T-cell (primary cell): Measurements from ENCODE around the gene AGBL3. TPM values are rescaled to one million over a fixed set of nuclear protein-coding genes. Genes with fewer than 3 reads are reported as not detected.
"Not testable (repeated sequence)": the region's sequence is repeated elsewhere in the genome, so short reads cannot be mapped to it uniquely, and the experiment has no call there.

ENCODE experiments used
- ATAC-seq, 4 experiments: fragments of 200-7000 bp in 3 of 4; fragments of 150-1000 bp in 1 of 4; cut with Tn5 transposase; replicated peaks in 1 of 4; 1 replicate in 3 of 4; 2 replicates in 1 of 4; pipeline ENCODE4 v1.10.0; 2021; ENCODE audit warnings: moderate library complexity in 3 of 4, mild to moderate bottlenecking in 2 of 4, moderate number of reproducible peaks in 1 of 4
- CTCF ChIA-PET, 2 donors: fragments of 300-600 bp; sonication (Branson Sonifier 250); formaldehyde crosslinking; loops; one replicate each; lab custom pipeline; 2022; ENCODE audit warnings: antibody characterized with exemption in 2 of 2; lab: Charles Lee
- POLR2A ChIA-PET, 2 donors: fragments of 300-600 bp; sonication (Branson Sonifier 250); formaldehyde crosslinking; loops; one replicate each; lab custom pipeline; 2022; ENCODE audit warnings: antibody characterized with exemption in 2 of 2; lab: Charles Lee
- DNase-seq, 35 experiments: peaks; one replicate each; pipeline versions ENCODE4 v3.0.0 to v3.0.0-alpha.2; 2013 to 2023
- H3K27ac ChIP-seq: one replicate; pipeline ENCODE4 v1.5.1; 2013; ENCODE audit warnings: low read length
- H3K27me3 ChIP-seq, 2 experiments: replicated peaks in 1 of 2; 1 replicate in 1 of 2; 2 replicates in 1 of 2; pipeline versions ENCODE4 v1.6.1 to v1.7.0; 2013; ENCODE audit warnings: low read length in 1 of 2, mixed read lengths in 1 of 2; ENCODE audit not compliant: control insufficient read depth in 2 of 2, insufficient read depth in 2 of 2; ENCODE audit errors: extremely low read depth in 1 of 2
- H3K36me3 ChIP-seq, 2 donors: 1 replicate in 1 of 2; 2 replicates in 1 of 2; pipeline versions ENCODE4 v1.6.1 to v1.7.0; 2013; ENCODE audit warnings: low read length in 1 of 2; ENCODE audit not compliant: control insufficient read depth in 2 of 2, insufficient read depth in 1 of 2; ENCODE audit errors: extremely low read depth in 1 of 2
- H3K4me1 ChIP-seq, 2 experiments: 1 replicate in 1 of 2; 2 replicates in 1 of 2; pipeline versions ENCODE4 v1.6.1 to v1.7.0; 2013; ENCODE audit warnings: low read length in 2 of 2, mixed read lengths in 1 of 2; ENCODE audit not compliant: insufficient read depth in 2 of 2, control insufficient read depth in 1 of 2; ENCODE audit errors: extremely low read depth in 1 of 2
- H3K4me3 ChIP-seq, 2 donors: 1 replicate in 1 of 2; 2 replicates in 1 of 2; pipeline versions ENCODE4 v1.5.1 to v1.7.0; 2013; ENCODE audit warnings: mild to moderate bottlenecking in 2 of 2, low read length in 1 of 2, moderate library complexity in 1 of 2; ENCODE audit not compliant: control insufficient read depth in 1 of 2; ENCODE audit errors: extremely low read depth in 1 of 2
- H3K9me3 ChIP-seq: 2 replicates; pipeline ENCODE4 v1.7.0; 2013
- H3K27ac Mint-ChIP-seq, 2 donors: one replicate each; pipeline ENCODE4 v1.8.0; 2020 to 2021; ENCODE audit warnings: mild to moderate bottlenecking in 2 of 2, mixed read lengths in 2 of 2
- H3K27me3 Mint-ChIP-seq, 2 donors: one replicate each; pipeline ENCODE4 v1.8.0; 2021 to 2022; ENCODE audit warnings: mixed read lengths in 2 of 2
- H3K36me3 Mint-ChIP-seq: one replicate; pipeline ENCODE4 v1.8.0; 2021; ENCODE audit warnings: mixed read lengths
- H3K4me1 Mint-ChIP-seq, 3 donors: one replicate each; pipeline ENCODE4 v1.8.0; 2020 to 2022; ENCODE audit warnings: mixed read lengths in 3 of 3, mild to moderate bottlenecking in 1 of 3
- H3K4me3 Mint-ChIP-seq, 3 donors: one replicate each; pipeline ENCODE4 v1.8.0; 2020 to 2022; ENCODE audit warnings: mild to moderate bottlenecking in 3 of 3, mixed read lengths in 3 of 3, moderate library complexity in 3 of 3
- H3K9me3 Mint-ChIP-seq, 3 donors: one replicate each; pipeline ENCODE4 v1.8.0; 2020 to 2022; ENCODE audit warnings: mixed read lengths in 3 of 3
- WGBS: methylation state at CpG from one replicate; pipeline ENCODE4 v1.1.5; 2013; ENCODE audit warnings: missing lambda C conversion rate; ENCODE audit not compliant: insufficient coverage; 5-methylcytosine and 5-hydroxymethylcytosine counted together
- total RNA-seq, 35 experiments: library from RNA in 6 of 35; stranded (reverse) in 6 of 35; fragments of 120-200 nt in 1 of 35; gene quantifications; one replicate each; pipeline versions ENCODE4 v1.2.1 to v1.2.4 and lab custom pipeline; 2013 to 2026

The AGBL3 gene
- total RNA-seq, 5 donors from 2014 or later (not counting 1 experiment from before 2014, with no cell fraction given) = 2.5 to 6.7 (median 3.5) TPM

DNA sequence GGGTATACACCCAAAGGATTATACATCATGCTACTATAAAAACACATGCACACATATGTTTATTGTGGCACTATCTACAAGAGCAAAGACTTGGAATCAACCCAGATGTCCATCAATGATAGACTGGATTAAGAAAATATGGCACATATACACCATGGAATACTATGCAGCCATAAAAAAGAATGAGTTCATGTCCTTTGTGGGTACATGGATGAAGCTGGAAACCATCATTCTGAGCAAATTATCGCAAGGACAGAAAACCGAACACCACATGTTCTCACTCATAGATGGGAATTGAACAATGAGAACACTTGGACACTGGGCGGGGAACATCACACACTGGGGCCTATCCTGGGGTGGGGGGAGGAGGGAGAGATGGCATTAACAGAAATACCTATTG is 4.7 kb upstream of the AGBL3 start:
- WGBS = no CpG with 5 or more reads among the region's 3 CpGs
- peaks cover 14 to 16% (median 16%) of the 10 kb centered on the region in 3 donors for H3K4me1 Mint-ChIP-seq

DNA sequence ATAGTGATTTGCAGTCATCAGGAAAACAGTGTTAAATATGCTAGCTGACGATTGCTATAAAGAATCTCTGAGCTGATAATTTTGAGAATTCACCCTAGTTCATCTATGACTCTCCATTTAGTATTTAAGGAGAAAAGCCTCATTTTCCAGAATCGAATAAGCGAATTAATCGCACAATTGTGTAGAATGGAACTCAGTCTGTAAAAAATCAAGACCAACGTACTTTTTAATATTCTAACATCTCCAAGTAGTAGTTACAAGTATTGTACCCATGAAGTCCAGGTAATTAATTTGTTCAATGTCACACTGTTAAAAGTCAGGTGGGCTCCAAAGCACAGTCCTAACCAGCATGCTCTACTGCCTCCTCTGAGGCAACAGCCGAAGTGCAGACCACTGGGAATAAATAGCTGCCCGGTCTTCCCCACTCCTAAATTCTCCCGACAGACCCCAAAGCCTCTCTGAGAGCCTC is 380 bp upstream of the AGBL3 start:
- peaks cover 6% of the 10 kb centered on the region for H3K36me3 Mint-ChIP-seq
- H3K4me3 Mint-ChIP-seq = peak overlapping the region; percentile 98 to 99 (median 99)
- H3K9me3 Mint-ChIP-seq = peaks cover 0 to 2% (median 0%) of the 10 kb centered on the region in 3 donors
- 0% methylated on average over 1 of the region's 8 CpGs for WGBS
- peaks cover 28 to 41% (median 41%) of the 10 kb centered on the region in 3 donors for H3K4me1 Mint-ChIP-seq
- Histone ChIP-seq H3K36me3 (no peaks in the 10 kb centered on the region), H3K27me3 (no peaks in the 10 kb centered on the region), H3K4me1 (peaks cover 0 to 32% of the 10 kb centered on the region in 2 experiments), H3K9me3 (no peaks in the 10 kb centered on the region), H3K4me3 (peak overlapping the region; percentile 89 to 96), H3K27ac (peak overlapping the region; percentile 94)
- peak overlapping the region; percentile 96 to 99 for H3K27ac Mint-ChIP-seq
- CTCF ChIA-PET = interaction anchor here (0.6 to 4.3 kb wide), 25 partner anchors 9 to 527 kb away, joined by 3 to 47 read pairs (median 4); partner anchors contain the start of genes CYREN (in 2 of the 2), AKR1B1 (in 1 of the 2), BPGM (in 1 of the 2) and TMEM140 (in 1 of the 2)
- DNase-seq = no peak
- no peaks in the 10 kb centered on the region for H3K27me3 Mint-ChIP-seq
- POLR2A ChIA-PET = interaction anchor here in 1 of 2 donors (1.1 to 2.2 kb wide), 2 partner anchors 162 to 350 kb away, joined by 3 to 8 read pairs; partner anchors contain the start of gene TMEM140
- ATAC-seq = peak; percentile 62 to 70 (median 67)

More for the DNA sequence above, 4.7 kb upstream of the AGBL3 start:
- DNase-seq, H3K4me1 ChIP-seq, H3K4me3 ChIP-seq, H3K9me3 ChIP-seq, H3K36me3 Mint-ChIP-seq, H3K36me3 ChIP-seq, ATAC-seq, H3K27ac ChIP-seq, H3K27me3 ChIP-seq, H3K4me3 Mint-ChIP-seq, H3K27ac Mint-ChIP-seq, H3K9me3 Mint-ChIP-seq, H3K27me3 Mint-ChIP-seq, CTCF ChIA-PET, POLR2A ChIA-PET: not testable (repeated sequence)

DNA sequence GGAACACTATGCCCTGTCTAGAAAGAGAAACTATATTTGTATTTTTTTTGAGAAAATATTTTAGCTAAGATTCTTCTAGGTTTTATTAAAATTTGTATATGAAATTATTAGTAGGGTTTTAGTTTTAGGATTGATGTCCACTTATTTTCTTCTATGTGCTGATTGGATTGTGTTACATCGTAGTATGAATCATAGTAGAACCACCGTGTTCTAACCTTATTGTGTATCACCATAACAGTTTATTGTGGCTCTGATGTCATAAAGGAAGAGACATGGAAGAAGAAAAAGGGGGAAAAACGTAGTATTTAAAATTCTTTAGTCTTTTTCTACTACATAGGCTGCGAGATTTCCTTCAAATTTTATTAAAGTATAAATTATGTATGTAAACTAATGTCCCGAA is 1.9 kb downstream of the AGBL3 start:
- ChIA-PET CTCF (interaction anchor here (0.7 to 4.3 kb wide), 8 partner anchors 9 to 354 kb away, joined by 3 to 47 read pairs (median 6); partner anchors contain the start of genes CYREN (in 2 of the 2) and TMEM140 (in 1 of the 2)), POLR2A (interaction anchor here (0.6 kb wide), 5 partner anchors 14 to 670 kb away, joined by 3 to 8 read pairs (median 3); no protein-coding TSS in a partner anchor)
- Mint-ChIP-seq H3K27me3 (no peaks in the 10 kb centered on the region), H3K4me1 (peaks cover 51 to 62% (median 62%) of the 10 kb centered on the region in 3 donors), H3K36me3 (peaks cover 10% of the 10 kb centered on the region), H3K27ac (peak overlapping the region in 1 of 2 donors; percentile 45), H3K9me3 (no peaks in the 10 kb centered on the region), H3K4me3 (peak overlapping the region in 2 of 3 donors; percentile 9 to 98)
- H3K27ac ChIP-seq = no peak overlapping the region
- H3K36me3 ChIP-seq = no peaks in the 10 kb centered on the region
- H3K27me3 ChIP-seq = no peaks in the 10 kb centered on the region
- WGBS = no CpG with 5 or more reads among the region's 5 CpGs
- no peaks in the 10 kb centered on the region for H3K9me3 ChIP-seq
- DNase-seq (no peak), ATAC-seq (no peak)
- no peak overlapping the region for H3K4me3 ChIP-seq
- H3K4me1 ChIP-seq = peaks cover 2 to 45% of the 10 kb centered on the region in 2 experiments

DNA sequence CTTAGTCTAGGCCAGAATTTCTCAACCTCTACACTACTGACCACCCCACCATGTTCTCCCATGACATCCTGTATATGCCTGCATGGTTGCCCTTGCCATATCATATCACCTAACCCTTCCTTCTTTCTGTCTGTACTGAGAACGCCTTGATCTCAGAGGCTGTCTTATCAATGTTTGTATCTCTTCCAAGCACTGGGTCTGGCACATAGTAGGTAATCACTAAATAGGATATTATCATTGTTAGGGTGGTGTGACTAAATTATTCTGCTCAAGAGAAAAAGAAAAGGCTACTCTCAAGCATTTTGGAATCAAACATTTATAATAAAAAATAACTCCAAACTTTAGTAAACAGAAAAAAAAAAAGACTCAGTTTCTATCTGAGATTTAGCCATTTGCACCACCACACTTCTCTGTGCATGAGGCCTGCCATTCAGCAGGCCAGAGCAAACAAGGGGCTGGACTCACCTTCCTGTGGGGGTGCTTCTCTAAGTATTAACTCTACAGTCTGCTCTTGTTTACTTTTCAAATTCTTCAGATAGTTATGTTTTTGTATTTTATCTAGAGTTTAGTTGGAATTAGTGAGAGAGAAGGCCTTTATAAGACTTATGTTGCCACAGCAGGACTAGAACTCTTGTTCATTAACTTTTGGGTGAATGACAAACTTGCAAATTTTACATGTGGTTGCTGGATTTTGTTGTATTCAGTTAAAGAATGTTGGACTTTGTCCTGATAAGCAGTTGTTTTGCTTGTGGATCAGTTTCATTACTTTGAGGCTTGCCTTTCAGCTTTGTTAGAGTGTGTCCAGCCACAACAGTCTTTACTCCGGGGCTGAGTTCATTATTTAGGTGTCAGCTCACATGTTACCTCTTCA is 5.4 kb downstream of the AGBL3 start:
- no peaks in the 10 kb centered on the region for H3K9me3 Mint-ChIP-seq
- DNase-seq = no peak
- peaks cover 70 to 79% (median 79%) of the 10 kb centered on the region in 3 donors for H3K4me1 Mint-ChIP-seq
- no peak overlapping the region for H3K4me3 Mint-ChIP-seq
- H3K36me3 ChIP-seq = peaks cover 0 to 4% of the 10 kb centered on the region in 2 donors
- no peaks in the 10 kb centered on the region for H3K27me3 ChIP-seq
- peaks cover 23% of the 10 kb centered on the region for H3K36me3 Mint-ChIP-seq
- no peak for ATAC-seq
- H3K27me3 Mint-ChIP-seq = no peaks in the 10 kb centered on the region
- H3K9me3 ChIP-seq = no peaks in the 10 kb centered on the region
- ChIA-PET CTCF (no interaction called here), POLR2A (interaction anchor here in 1 of 2 donors (0.5 kb wide), 1 partner anchor 24 kb away, joined by 3 read pairs; no protein-coding TSS in a partner anchor)
- peak overlapping the region; percentile 95 to 97 for H3K27ac Mint-ChIP-seq
- no peak overlapping the region for H3K27ac ChIP-seq
- no peak overlapping the region for H3K4me3 ChIP-seq
- 86% methylated on average over 1 of the region's 2 CpGs for WGBS
- peaks cover 13 to 64% of the 10 kb centered on the region in 2 experiments for H3K4me1 ChIP-seq

DNA sequence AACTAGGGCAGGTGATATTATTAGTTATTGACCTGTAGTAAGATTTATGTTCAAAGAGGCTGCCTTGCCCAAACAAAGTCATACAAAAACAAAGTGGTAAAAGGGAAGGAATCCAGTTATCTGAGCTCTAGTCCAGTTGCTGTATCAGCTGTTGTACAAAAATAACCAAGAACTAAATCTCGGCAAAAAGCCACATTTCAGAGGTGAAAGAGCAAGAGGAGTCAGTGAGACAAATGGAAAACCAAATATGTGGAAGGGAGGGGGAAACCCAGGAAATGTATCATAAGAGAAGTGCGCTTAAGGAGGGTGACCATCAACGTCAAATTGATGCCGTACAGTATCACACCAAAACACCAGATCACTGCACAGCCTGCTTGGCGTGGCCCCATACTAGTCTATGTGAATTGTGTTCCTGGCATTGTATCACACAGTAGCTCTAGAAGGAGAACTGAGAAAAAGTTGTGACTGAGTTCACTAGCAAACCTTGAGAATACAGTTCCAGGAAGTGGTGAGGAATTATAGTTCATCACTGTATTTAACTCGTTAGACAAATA is 6.4 kb downstream of the AGBL3 start:
- Histone ChIP-seq H3K36me3 (peaks cover 0 to 4% of the 10 kb centered on the region in 2 donors), H3K27me3 (no peaks in the 10 kb centered on the region), H3K4me1 (peaks cover 19 to 59% of the 10 kb centered on the region in 2 experiments), H3K27ac (peak overlapping the region; percentile 35), H3K4me3 (no peak overlapping the region), H3K9me3 (no peaks in the 10 kb centered on the region)
- no CpG with 5 or more reads among the region's 6 CpGs for WGBS
- Mint-ChIP-seq H3K4me1 (peaks cover 77 to 82% (median 80%) of the 10 kb centered on the region in 3 donors), H3K27ac (peak overlapping the region; percentile 95 to 97), H3K36me3 (peaks cover 25% of the 10 kb centered on the region), H3K4me3 (peak overlapping the region in 2 of 3 donors; percentile 55 to 56), H3K9me3 (no peaks in the 10 kb centered on the region), H3K27me3 (no peaks in the 10 kb centered on the region)
- peak in 11 of 35 experiments; percentile 1 to 32 (median 11) for DNase-seq
- ATAC-seq = peak; percentile 48 to 67 (median 58)
- ChIA-PET CTCF (interaction anchor here (0.6 to 1.1 kb wide), 2 partner anchors 177 to 282 kb away, joined by 3 read pairs; no protein-coding TSS in a partner anchor), POLR2A (interaction anchor here (0.6 kb wide), 2 partner anchors 8 to 181 kb away, joined by 3 to 6 read pairs; no protein-coding TSS in a partner anchor)
